Neural cell (in vitro differentiated cells): ENCODE measurements around the gene MRPL9.

Experiments
- EP300 ChIP-seq: fragments of 450-650 bp; conservative IDR thresholded peaks from 2 replicates; pipeline ENCODE4 v1.6.1; 2014; ENCODE audit warnings: antibody characterized with exemption, mild to moderate bottlenecking, moderate library complexity; ENCODE audit not compliant: poor library complexity, severe bottlenecking
- EZH2 ChIP-seq: fragments of 200-600, 300-800 bp; shearing (Covaris generic), sonication (generic); IDR thresholded peaks from 2 replicates; pipeline ENCODE4 v1.6.1; 2014; ENCODE audit warnings: antibody characterized with exemption, low read length, borderline replicate concordance, mild to moderate bottlenecking; ENCODE audit not compliant: insufficient read depth, poor library complexity, severe bottlenecking
- MXI1 ChIP-seq: fragments of 450-650 bp; conservative IDR thresholded peaks from 2 replicates; pipeline ENCODE4 v1.6.1; 2014; ENCODE audit warnings: antibody characterized with exemption, mild to moderate bottlenecking; ENCODE audit not compliant: poor library complexity, severe bottlenecking
- POLR2AphosphoS5 ChIP-seq: IDR thresholded peaks from 2 replicates; pipeline ENCODE4 v1.6.1; 2012
- RAD21 ChIP-seq: fragments of 450-650 bp; conservative IDR thresholded peaks from 2 replicates; pipeline ENCODE4 v1.6.1; 2014; ENCODE audit warnings: antibody characterized with exemption, mild to moderate bottlenecking, moderate library complexity
- SMC3 ChIP-seq: fragments of 450-650 bp; conservative IDR thresholded peaks from 2 replicates; pipeline ENCODE4 v1.6.1; 2014; ENCODE audit warnings: antibody characterized with exemption, mild to moderate bottlenecking, moderate library complexity; ENCODE audit not compliant: poor library complexity
- TF ChIP-seq, protein P1 (sequence below): fragments of 450-650 bp; IDR thresholded peaks from 2 replicates; pipeline ENCODE4 v1.5.1; 2014; ENCODE audit warnings: antibody characterized with exemption, mild to moderate bottlenecking, moderate library complexity; ENCODE audit not compliant: poor library complexity, severe bottlenecking

- TF ChIP-seq, protein P1, sequence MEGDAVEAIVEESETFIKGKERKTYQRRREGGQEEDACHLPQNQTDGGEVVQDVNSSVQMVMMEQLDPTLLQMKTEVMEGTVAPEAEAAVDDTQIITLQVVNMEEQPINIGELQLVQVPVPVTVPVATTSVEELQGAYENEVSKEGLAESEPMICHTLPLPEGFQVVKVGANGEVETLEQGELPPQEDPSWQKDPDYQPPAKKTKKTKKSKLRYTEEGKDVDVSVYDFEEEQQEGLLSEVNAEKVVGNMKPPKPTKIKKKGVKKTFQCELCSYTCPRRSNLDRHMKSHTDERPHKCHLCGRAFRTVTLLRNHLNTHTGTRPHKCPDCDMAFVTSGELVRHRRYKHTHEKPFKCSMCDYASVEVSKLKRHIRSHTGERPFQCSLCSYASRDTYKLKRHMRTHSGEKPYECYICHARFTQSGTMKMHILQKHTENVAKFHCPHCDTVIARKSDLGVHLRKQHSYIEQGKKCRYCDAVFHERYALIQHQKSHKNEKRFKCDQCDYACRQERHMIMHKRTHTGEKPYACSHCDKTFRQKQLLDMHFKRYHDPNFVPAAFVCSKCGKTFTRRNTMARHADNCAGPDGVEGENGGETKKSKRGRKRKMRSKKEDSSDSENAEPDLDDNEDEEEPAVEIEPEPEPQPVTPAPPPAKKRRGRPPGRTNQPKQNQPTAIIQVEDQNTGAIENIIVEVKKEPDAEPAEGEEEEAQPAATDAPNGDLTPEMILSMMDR = no peak
- TF ChIP-seq RAD21 (no peak), POLR2AphosphoS5 (no peak), MXI1 (no peak), EZH2 (no peak), SMC3 (no peak), EP300 (no peak)
Measured at GRCh38 chr1:151741516-151741915, 21.8 kb downstream of the MRPL9 start.
